GM23248 (cell line): Measurements from ENCODE around the gene MYH14.

ENCODE experiments used
- EZH2 ChIP-seq: fragments of 200-600 bp; sonication (generic); IDR thresholded peaks from 2 replicates; pipeline ENCODE4 v1.6.1; 2018; ENCODE audit warnings: antibody characterized with exemption, mild to moderate bottlenecking; ENCODE audit not compliant: insufficient read depth, poor library complexity, severe bottlenecking
- EZH2phosphoT487 ChIP-seq: fragments of 200-600 bp; sonication (generic); IDR thresholded peaks from 2 replicates; pipeline ENCODE4 v1.6.1; 2018; ENCODE audit warnings: antibody characterized with exemption, moderate library complexity, mild to moderate bottlenecking, low read depth; ENCODE audit not compliant: insufficient read depth

GRCh38 chr19:50204081-50204428 is 633 bp downstream of the MYH14 start:
- peak; percentile 72 for TF ChIP-seq EZH2
- no peak for TF ChIP-seq EZH2phosphoT487
